Neural cell (in vitro differentiated cells): Measurements from ENCODE around the gene GSG1L. TPM values are rescaled to one million over a fixed set of nuclear protein-coding genes. Genes with fewer than 3 reads are reported as not detected.

Experiments
- H2AFZ ChIP-seq: fragments of 200-600, 300-800 bp; sonication (generic), shearing (Covaris generic); 2 replicates; pipeline ENCODE4 v1.6.0; 2014; ENCODE audit warnings: low read depth, mild to moderate bottlenecking, antibody characterized with exemption, low read length, moderate library complexity
- H3F3A ChIP-seq: fragments of 200-600 bp; shearing (Covaris generic); 2 replicates; pipeline ENCODE4 v1.6.1; 2016; ENCODE audit warnings: mild to moderate bottlenecking, moderate library complexity, mixed read lengths, antibody characterized with exemption, low read length; ENCODE audit not compliant: insufficient read depth, poor library complexity, severe bottlenecking
- H3K27ac ChIP-seq: fragments of 200-600, 300-800 bp; sonication (generic), shearing (Covaris generic); 2 replicates; pipeline ENCODE4 v1.5.1; 2014; ENCODE audit warnings: mild to moderate bottlenecking, low read length, moderate library complexity
- H3K27me3 ChIP-seq: fragments of 300-800, 200-600 bp; sonication (generic), shearing (Covaris generic); 2 replicates; pipeline ENCODE4 v1.6.0; 2014; ENCODE audit warnings: mild to moderate bottlenecking, low read depth, low read length, moderate library complexity; ENCODE audit not compliant: insufficient read depth
- H3K36me3 ChIP-seq: fragments of 300-800, 200-600 bp; sonication (generic), shearing (Covaris generic); 2 replicates; pipeline ENCODE4 v1.5.1; 2014; ENCODE audit warnings: mild to moderate bottlenecking, antibody characterized with exemption, low read length, moderate library complexity; ENCODE audit not compliant: insufficient read depth
- H3K4me2 ChIP-seq: fragments of 300-800, 200-600 bp; sonication (generic), shearing (Covaris generic); 2 replicates; pipeline ENCODE4 v1.6.0; 2014; ENCODE audit warnings: mild to moderate bottlenecking, low read length
- H3K4me3 ChIP-seq: fragments of 300-800, 200-600 bp; sonication (generic), shearing (Covaris generic); 2 replicates; pipeline ENCODE4 v1.5.1; 2014; ENCODE audit warnings: mild to moderate bottlenecking, low read length, moderate library complexity
- H3K79me2 ChIP-seq: fragments of 200-600 bp; shearing (Covaris generic); replicated peaks from 2 replicates; pipeline ENCODE4 v1.6.0; 2014; ENCODE audit warnings: mild to moderate bottlenecking, low read length, moderate library complexity; ENCODE audit not compliant: insufficient read depth
- H3K9ac ChIP-seq: fragments of 300-800, 200-600 bp; sonication (generic), shearing (Covaris generic); 2 replicates; pipeline ENCODE4 v1.6.1; 2016; ENCODE audit warnings: mild to moderate bottlenecking, low read length, mixed read lengths
- H3K9me2 ChIP-seq: fragments of 200-600 bp; shearing (Covaris generic); 2 replicates; pipeline ENCODE4 v1.6.1; 2016; ENCODE audit warnings: mild to moderate bottlenecking, low read length, mixed read lengths; ENCODE audit not compliant: insufficient read depth
- H3K9me3 ChIP-seq: fragments of 200-600, 300-800 bp; sonication (generic), shearing (Covaris generic); 2 replicates; pipeline ENCODE4 v1.6.1; 2016; ENCODE audit warnings: mild to moderate bottlenecking, mixed run types, low read length, moderate library complexity, mixed read lengths
- H4K20me1 ChIP-seq: fragments of 200-600 bp; shearing (Covaris generic); 2 replicates; pipeline ENCODE4 v1.6.1; 2016; ENCODE audit warnings: mild to moderate bottlenecking, mixed run types; ENCODE audit not compliant: insufficient read depth
- CTCF ChIP-seq: fragments of 450-650 bp; IDR thresholded peaks from 2 replicates; pipeline ENCODE4 v1.5.1; 2014; ENCODE audit warnings: antibody characterized with exemption, mild to moderate bottlenecking, moderate library complexity; ENCODE audit not compliant: poor library complexity, severe bottlenecking
- EP300 ChIP-seq: fragments of 450-650 bp; conservative IDR thresholded peaks from 2 replicates; pipeline ENCODE4 v1.6.1; 2014; ENCODE audit warnings: antibody characterized with exemption, mild to moderate bottlenecking, moderate library complexity; ENCODE audit not compliant: poor library complexity, severe bottlenecking
- EZH2 ChIP-seq: fragments of 200-600, 300-800 bp; shearing (Covaris generic), sonication (generic); IDR thresholded peaks from 2 replicates; pipeline ENCODE4 v1.6.1; 2014; ENCODE audit warnings: antibody characterized with exemption, low read length, borderline replicate concordance, mild to moderate bottlenecking; ENCODE audit not compliant: insufficient read depth, poor library complexity, severe bottlenecking
- MXI1 ChIP-seq: fragments of 450-650 bp; conservative IDR thresholded peaks from 2 replicates; pipeline ENCODE4 v1.6.1; 2014; ENCODE audit warnings: antibody characterized with exemption, mild to moderate bottlenecking; ENCODE audit not compliant: poor library complexity, severe bottlenecking
- POLR2AphosphoS5 ChIP-seq: IDR thresholded peaks from 2 replicates; pipeline ENCODE4 v1.6.1; 2012
- RAD21 ChIP-seq: fragments of 450-650 bp; conservative IDR thresholded peaks from 2 replicates; pipeline ENCODE4 v1.6.1; 2014; ENCODE audit warnings: antibody characterized with exemption, mild to moderate bottlenecking, moderate library complexity
- REST ChIP-seq: IDR thresholded peaks from 2 replicates; pipeline ENCODE4 v1.6.1; 2012; ENCODE audit warnings: borderline replicate concordance
- SMC3 ChIP-seq: fragments of 450-650 bp; conservative IDR thresholded peaks from 2 replicates; pipeline ENCODE4 v1.6.1; 2014; ENCODE audit warnings: antibody characterized with exemption, mild to moderate bottlenecking, moderate library complexity; ENCODE audit not compliant: poor library complexity
- TAF1 ChIP-seq: IDR thresholded peaks from 2 replicates; pipeline ENCODE4 v1.6.1; 2012; ENCODE audit warnings: low read depth
- polyA plus RNA-seq: library from polyadenylated mRNA; depleted of rRNA; stranded (reverse); fragments of >200 nt; gene quantifications from 2 replicates; pipeline ENCODE4 v1.2.3, GENCODE V29; 2014

The GSG1L gene
- polyA plus RNA-seq, 1 donor from 2014 or later = 0.85 TPM

- Histone ChIP-seq H3K9ac (no peak overlapping the region), H3K36me3 (no peaks in the 10 kb centered on the region), H3K9me2 (no peaks in the 10 kb centered on the region), H2AFZ (no peak overlapping the region), H4K20me1 (no peaks in the 10 kb centered on the region), H3K9me3 (no peaks in the 10 kb centered on the region), H3K27ac (no peak overlapping the region), H3K27me3 (no peaks in the 10 kb centered on the region), H3K79me2 (no peaks in the 10 kb centered on the region), H3F3A (no peaks in the 10 kb centered on the region), H3K4me2 (no peak overlapping the region), H3K4me3 (no peak overlapping the region)
- TF ChIP-seq POLR2AphosphoS5 (no peak), RAD21 (no peak), TAF1 (no peak), REST (no peak), SMC3 (no peak), EZH2 (no peak), CTCF (no peak), EP300 (no peak), MXI1 (no peak)
Measured at GRCh38 chr16:27974896-27975540, 88.5 kb downstream of the GSG1L start.

- no peak overlapping the region for H3K9ac ChIP-seq
- H3F3A ChIP-seq = no peaks in the 10 kb centered on the region
- no peak overlapping the region for H3K27ac ChIP-seq
- no peaks in the 10 kb centered on the region for H3K79me2 ChIP-seq
- no peaks in the 10 kb centered on the region for H4K20me1 ChIP-seq
- H3K9me3 ChIP-seq = no peaks in the 10 kb centered on the region
- no peaks in the 10 kb centered on the region for H3K27me3 ChIP-seq
- H3K36me3 ChIP-seq = no peaks in the 10 kb centered on the region
- no peak overlapping the region for H3K4me3 ChIP-seq
- H3K9me2 ChIP-seq = no peaks in the 10 kb centered on the region
- H3K4me2 ChIP-seq = no peak overlapping the region
- H2AFZ ChIP-seq = no peak overlapping the region
- no peak for TF ChIP-seq RAD21
- TF ChIP-seq EZH2 = no peak
- no peak for TF ChIP-seq EP300
- TF ChIP-seq CTCF = no peak
- TF ChIP-seq MXI1 = no peak
- TF ChIP-seq REST = no peak
- TF ChIP-seq SMC3 = no peak
- no peak for TF ChIP-seq POLR2AphosphoS5
- TF ChIP-seq TAF1 = no peak
Measured at GRCh38 chr16:27973678-27974077, 89.8 kb downstream of the GSG1L start.
